ENCODE measurements around the gene MSLN.

Gene MSLN

DNA sequence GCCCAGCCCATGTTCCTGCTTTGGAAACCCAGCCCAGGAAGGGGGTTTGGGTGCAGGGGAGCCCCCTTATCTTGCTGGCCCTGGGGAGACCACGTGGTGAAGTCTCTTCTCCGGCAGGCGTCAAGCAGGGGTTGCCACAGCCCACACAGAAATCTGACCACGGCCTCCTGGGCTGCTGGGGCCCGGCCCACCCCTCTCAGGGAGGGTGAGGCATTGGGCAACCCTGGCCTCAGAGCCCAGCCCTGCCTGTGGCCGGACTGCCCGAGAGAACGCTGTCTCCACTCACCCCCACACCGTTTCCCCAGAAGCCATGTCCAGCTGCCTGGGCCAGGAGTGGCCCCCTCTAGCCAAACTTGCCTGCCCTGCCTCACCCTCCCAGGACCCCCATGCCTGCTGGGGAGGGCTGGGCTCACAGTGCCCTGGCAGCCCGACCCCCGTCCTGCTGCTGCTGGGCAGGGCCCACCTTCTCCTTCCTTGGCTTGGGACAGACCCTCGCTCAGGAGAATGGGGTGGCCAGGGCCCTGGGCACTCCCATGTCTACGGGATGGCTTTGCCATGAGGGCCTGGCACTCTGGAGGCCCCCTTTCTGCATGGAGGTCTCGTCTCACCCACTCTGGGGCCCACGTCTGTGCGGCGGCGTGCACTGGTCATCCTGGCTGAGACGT, 20.9 kb downstream of the MSLN start:
- Histone ChIP-seq H3K9me3 (ENCODE audit: control insufficient read depth, insufficient read depth, low read depth, low read length) (no peaks in the 10 kb centered on the region), H3K4me3 (ENCODE audit: low read depth, low read length) (no peak overlapping the region), H3K4me1 (ENCODE audit: control insufficient read depth, insufficient read depth, low read length) (no peaks in the 10 kb centered on the region), H3K9ac (ENCODE audit: low read length) (no peak overlapping the region), H3K36me3 (ENCODE audit: control insufficient read depth, insufficient read depth, low read length) (peaks cover 12% of the 10 kb centered on the region), H3K27ac (ENCODE audit: low read depth, low read length) (no peak overlapping the region), H3K27me3 (ENCODE audit: control insufficient read depth, insufficient read depth, low read length) (no peaks in the 10 kb centered on the region)

DNA sequence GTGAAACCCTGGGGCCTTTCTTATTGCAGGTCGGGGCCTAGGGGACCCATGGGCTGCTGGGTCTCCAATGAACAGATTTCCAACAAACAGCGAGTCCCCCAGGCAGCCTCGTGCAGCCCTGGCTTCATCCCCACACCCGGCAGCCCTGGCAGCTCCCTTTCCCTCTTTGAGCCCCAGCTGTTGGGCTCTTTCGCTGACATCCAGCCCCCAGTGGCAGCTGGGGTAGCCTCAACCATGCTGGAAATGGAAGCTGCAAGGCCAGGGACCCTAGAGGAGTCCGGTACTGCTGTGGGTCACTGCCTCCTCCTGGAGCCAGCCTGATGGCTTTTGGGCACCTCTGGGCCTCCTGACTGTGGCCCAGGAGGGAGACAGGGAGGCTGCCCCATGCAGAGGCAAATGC, 21.7 kb downstream of the MSLN start:
- Histone ChIP-seq H3K9me3 (ENCODE audit: control insufficient read depth, insufficient read depth, low read depth, low read length) (no peaks in the 10 kb centered on the region), H3K9ac (ENCODE audit: low read length) (no peak overlapping the region), H3K27me3 (ENCODE audit: control insufficient read depth, insufficient read depth, low read length) (no peaks in the 10 kb centered on the region), H3K27ac (ENCODE audit: low read depth, low read length) (no peak overlapping the region), H3K4me3 (ENCODE audit: low read depth, low read length) (no peak overlapping the region), H3K36me3 (ENCODE audit: control insufficient read depth, insufficient read depth, low read length) (peaks cover 15% of the 10 kb centered on the region), H3K4me1 (ENCODE audit: control insufficient read depth, insufficient read depth, low read length) (no peaks in the 10 kb centered on the region; the same call in 1 of the 2 replicates)

DNA sequence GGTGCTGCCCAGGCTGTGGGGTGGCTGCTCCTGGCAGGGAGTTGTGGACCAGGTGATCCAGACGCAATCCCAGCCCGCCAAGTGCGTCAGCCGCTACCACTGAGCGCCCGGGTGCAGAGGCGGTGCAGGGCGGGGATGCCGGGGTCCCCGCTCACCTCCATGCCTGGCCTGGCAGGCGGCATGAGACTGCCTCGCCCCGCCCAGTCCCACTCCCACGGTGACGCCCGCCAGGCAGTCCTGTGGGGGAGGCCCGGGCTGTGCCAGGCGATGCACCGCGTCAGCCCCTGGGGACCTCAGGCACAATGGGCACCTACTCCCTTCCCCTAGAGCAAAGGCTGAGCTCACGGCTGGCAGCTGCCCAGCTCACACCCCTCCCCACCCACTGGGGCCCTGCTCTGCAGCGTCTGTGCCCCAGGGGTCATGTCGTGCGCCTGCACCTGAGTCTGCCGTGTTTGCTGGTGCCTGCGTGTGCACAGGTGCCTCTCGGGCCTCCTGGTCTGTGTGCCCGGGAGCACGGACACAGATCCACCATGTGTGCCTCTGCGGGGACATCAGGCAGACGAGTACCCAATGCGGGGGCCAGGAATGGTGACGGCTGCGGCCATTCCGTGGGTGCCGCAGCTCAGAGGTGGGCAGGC, 22.4 kb downstream of the MSLN start:
- H3K36me3 ChIP-seq (ENCODE audit: control insufficient read depth, insufficient read depth, low read length) = peaks cover 15% of the 10 kb centered on the region
- no peak overlapping the region for H3K9ac ChIP-seq (ENCODE audit: low read length)
- H3K9me3 ChIP-seq (ENCODE audit: control insufficient read depth, insufficient read depth, low read depth, low read length) = no peaks in the 10 kb centered on the region
- H3K4me3 ChIP-seq (ENCODE audit: low read depth, low read length) = no peak overlapping the region
- H3K27me3 ChIP-seq (ENCODE audit: control insufficient read depth, insufficient read depth, low read length) = no peaks in the 10 kb centered on the region
- H3K4me1 ChIP-seq (ENCODE audit: control insufficient read depth, insufficient read depth, low read length) = no peaks in the 10 kb centered on the region; the same call in 1 of the 2 replicates
- no peak overlapping the region for H3K27ac ChIP-seq (ENCODE audit: low read depth, low read length)

DNA sequence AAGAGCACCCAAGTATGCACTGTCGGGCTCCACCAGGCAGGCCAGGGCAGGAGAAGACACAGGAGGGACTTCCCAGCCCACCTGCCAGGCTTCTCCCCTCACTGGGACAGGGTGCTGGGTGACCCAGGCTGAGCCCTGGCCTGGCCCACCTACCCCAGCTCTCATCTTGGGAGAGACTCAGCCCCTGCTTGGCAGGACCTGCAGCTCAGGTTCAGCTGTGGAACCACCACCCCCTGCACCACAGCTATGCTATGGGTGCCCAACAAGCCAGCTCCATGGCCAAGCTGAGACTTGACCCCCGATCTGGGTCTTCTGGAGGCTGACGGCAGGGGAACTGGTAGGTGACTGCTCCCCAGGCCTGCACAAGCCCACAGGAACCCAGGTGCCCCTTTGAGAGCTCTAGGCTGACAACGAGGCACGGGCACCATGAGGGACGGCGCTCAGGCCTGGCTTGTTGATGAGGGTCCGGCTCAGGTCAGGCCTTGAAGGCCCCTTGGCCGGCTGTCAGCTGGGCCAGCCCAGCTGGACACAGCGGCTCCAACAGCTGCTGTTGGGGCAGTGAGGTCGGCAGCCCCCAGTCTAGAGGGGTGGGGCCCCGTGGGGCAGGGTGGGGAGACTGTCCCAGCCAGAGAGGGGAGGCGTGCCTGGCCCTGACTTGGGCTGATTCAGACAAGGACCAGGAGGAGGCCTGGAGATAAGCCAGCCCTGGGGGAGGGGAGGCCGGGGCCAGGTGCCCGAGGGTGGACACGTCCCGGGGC, 23.0 kb downstream of the MSLN start:
- Histone ChIP-seq H3K4me3 (ENCODE audit: low read depth, low read length) (no peak overlapping the region), H3K36me3 (ENCODE audit: control insufficient read depth, insufficient read depth, low read length) (peaks cover 15% of the 10 kb centered on the region), H3K4me1 (ENCODE audit: control insufficient read depth, insufficient read depth, low read length) (no peaks in the 10 kb centered on the region; the same call in 1 of the 2 replicates), H3K9me3 (ENCODE audit: control insufficient read depth, insufficient read depth, low read depth, low read length) (no peaks in the 10 kb centered on the region), H3K9ac (ENCODE audit: low read length) (no peak overlapping the region), H3K27ac (ENCODE audit: low read depth, low read length) (no peak overlapping the region), H3K27me3 (ENCODE audit: control insufficient read depth, insufficient read depth, low read length) (no peaks in the 10 kb centered on the region)

DNA sequence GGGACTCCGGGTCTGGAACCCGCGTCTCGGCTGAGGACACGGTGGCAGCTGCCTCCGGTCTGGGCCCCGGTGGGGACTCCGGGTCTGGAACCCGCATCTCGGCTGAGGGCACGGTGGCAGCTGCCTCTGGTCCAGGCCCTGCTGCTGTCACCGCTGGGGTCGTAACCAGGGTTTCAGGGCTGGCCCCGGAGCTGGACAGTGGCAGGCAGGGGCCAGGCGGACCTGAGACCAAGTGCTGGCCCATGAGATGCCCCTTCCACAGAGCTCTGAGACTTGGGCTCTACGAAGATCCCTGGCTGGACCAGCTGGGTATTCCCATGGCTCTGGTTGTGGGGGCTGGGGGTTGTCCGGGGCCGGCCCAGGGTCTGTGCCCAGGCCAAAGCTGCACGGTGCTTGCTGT, 23.9 kb downstream of the MSLN start:
- no peak overlapping the region for H3K27ac ChIP-seq (ENCODE audit: low read depth, low read length)
- H3K4me1 ChIP-seq (ENCODE audit: control insufficient read depth, insufficient read depth, low read length) = peaks cover 4% of the 10 kb centered on the region; the same call in 1 of the 2 replicates
- H3K9ac ChIP-seq (ENCODE audit: low read length) = no peak overlapping the region
- peaks cover 15% of the 10 kb centered on the region for H3K36me3 ChIP-seq (ENCODE audit: control insufficient read depth, insufficient read depth, low read length)
- H3K9me3 ChIP-seq (ENCODE audit: control insufficient read depth, insufficient read depth, low read depth, low read length) = no peaks in the 10 kb centered on the region
- H3K27me3 ChIP-seq (ENCODE audit: control insufficient read depth, insufficient read depth, low read length) = no peaks in the 10 kb centered on the region
- H3K4me3 ChIP-seq (ENCODE audit: low read depth, low read length) = no peak overlapping the region

DNA sequence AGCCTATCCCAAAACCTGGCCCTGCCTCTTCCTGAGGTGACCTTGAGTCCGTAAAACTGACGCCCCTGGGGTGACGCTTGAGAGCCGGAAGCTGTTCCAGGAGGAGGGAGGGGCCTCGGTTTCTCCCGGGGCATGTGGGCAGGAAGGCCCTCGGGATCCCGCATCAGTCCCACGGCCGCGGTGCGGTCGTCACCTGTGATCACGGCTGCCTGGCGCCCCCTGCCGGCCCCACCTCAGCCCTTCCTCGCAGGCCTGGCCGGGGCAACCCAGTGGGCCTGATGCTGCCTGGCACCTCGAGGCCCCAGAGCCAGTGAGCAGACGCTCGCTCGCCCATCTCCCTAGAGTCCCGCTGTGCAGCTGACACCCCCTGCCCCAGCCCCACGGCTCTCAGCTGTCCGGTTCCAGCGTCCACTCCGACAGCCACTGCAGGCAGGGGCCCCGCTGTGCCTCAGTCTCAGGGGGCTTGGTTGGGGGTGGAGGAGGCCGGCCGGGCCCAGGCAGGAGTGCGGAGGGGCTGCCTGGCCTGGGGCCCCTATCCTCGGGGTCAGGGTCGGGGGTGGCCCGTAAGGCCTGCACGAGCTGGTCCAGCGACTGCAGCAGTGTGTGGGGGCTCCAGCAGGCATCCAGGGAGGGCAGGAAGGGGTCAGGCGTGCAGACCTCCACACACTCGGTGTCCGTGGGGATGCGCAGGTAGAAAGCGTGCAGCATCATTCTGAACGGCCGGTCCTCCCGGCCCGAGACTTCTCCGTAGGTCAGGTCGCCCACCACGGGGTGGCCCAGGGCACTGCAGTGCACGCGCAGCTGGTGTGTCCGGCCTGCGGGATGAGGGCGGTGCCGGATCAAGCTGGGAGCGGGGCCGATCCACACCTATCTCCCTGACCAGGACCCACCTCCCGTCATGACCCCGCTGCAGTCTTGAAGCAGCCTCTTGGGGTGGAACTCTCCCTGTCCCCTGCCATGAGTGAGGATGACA, 25.3 kb downstream of the MSLN start:
- Histone ChIP-seq H3K36me3 (ENCODE audit: control insufficient read depth, insufficient read depth, low read length) (peaks cover 29% of the 10 kb centered on the region), H3K4me1 (ENCODE audit: control insufficient read depth, insufficient read depth, low read length) (peaks cover 5% of the 10 kb centered on the region; the same call in 1 of the 2 replicates), H3K27me3 (ENCODE audit: control insufficient read depth, insufficient read depth, low read length) (no peaks in the 10 kb centered on the region), H3K27ac (ENCODE audit: low read depth, low read length) (no peak overlapping the region), H3K9ac (ENCODE audit: low read length) (no peak overlapping the region), H3K4me3 (ENCODE audit: low read depth, low read length) (no peak overlapping the region), H3K9me3 (ENCODE audit: control insufficient read depth, insufficient read depth, low read depth, low read length) (no peaks in the 10 kb centered on the region)

DNA sequence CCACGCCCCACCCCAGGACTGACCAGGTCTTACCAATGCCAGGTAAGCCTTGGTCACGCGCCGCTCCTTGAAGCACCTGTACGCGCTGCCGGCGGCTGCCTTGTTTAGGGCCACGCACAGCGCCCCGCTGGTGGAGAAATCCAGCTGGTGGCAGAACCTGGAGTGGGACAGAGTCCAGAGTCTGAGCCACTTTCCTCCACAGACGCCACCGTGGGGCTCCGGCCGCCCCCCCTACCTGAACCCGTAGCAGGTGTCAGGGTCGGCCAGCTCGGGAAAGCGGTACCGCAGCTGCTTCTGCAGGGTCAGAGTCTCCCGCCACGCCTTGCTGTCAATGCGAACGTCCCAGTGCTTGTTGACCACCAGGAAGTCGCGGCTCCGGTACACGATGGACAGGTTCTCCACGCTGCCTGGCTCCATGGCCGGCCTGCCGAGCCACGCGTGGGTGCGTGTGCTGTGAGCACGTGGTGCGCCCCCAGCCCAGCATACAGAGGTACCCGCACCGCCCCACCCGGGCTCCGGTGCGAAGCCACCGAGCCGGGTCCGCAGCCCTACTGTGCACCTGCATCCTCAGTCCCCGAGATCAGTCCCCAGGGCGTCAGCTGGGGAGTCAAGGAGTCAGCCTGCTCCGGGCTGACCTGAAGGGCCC, 26.9 kb downstream of the MSLN start:
- H3K4me3 ChIP-seq (ENCODE audit: low read depth, low read length) = peak overlapping the region; percentile 83
- H3K27ac ChIP-seq (ENCODE audit: low read depth, low read length) = no peak overlapping the region
- H3K36me3 ChIP-seq (ENCODE audit: control insufficient read depth, insufficient read depth, low read length) = peaks cover 45% of the 10 kb centered on the region
- peaks cover 5% of the 10 kb centered on the region; the same call in 1 of the 2 replicates for H3K4me1 ChIP-seq (ENCODE audit: control insufficient read depth, insufficient read depth, low read length)
- peak overlapping the region; percentile 82 for H3K9ac ChIP-seq (ENCODE audit: low read length)
- no peaks in the 10 kb centered on the region for H3K27me3 ChIP-seq (ENCODE audit: control insufficient read depth, insufficient read depth, low read length)
- no peaks in the 10 kb centered on the region for H3K9me3 ChIP-seq (ENCODE audit: control insufficient read depth, insufficient read depth, low read depth, low read length)

DNA sequence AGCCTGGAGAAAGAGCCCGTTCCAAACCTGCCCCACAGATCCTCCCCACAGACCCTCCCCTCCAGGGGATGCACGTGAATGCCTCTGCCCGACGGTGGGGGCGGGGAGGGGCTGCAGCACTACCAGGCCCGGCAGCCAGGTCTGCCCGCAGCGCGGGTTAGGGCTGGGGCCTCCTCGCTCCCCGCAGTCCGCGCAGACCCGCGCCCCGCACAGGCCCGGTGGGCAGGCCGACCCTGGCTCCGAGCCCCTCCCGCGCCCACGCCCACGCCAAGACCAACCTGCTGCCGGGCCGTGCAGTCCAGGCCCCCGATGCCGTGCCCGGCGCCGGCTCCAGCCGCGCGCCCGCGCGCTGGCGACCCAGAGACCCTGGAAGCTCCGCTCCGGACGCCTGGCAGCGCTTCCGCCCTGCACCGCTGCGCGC, 27.5 kb downstream of the MSLN start, which contains the start of gene RPUSD1:
Gene RPUSD1 (minus strand): TSS at position 404 of the 421 bp plus-strand sequence. CDS start 644 bp downstream, outside the sequence.
- no peaks in the 10 kb centered on the region for H3K27me3 ChIP-seq (ENCODE audit: control insufficient read depth, insufficient read depth, low read length)
- H3K36me3 ChIP-seq (ENCODE audit: control insufficient read depth, insufficient read depth, low read length) = peaks cover 49% of the 10 kb centered on the region
- peak within 1 kb of the TSS; percentile 93 for H3K4me3 ChIP-seq (ENCODE audit: low read depth, low read length)
- peaks cover 5% of the 10 kb centered on the region; the same call in 1 of the 2 replicates for H3K4me1 ChIP-seq (ENCODE audit: control insufficient read depth, insufficient read depth, low read length)
- H3K9me3 ChIP-seq (ENCODE audit: control insufficient read depth, insufficient read depth, low read depth, low read length) = no peaks in the 10 kb centered on the region
- peak within 1 kb of the TSS; percentile 86 for H3K9ac ChIP-seq (ENCODE audit: low read length)
- H3K27ac ChIP-seq (ENCODE audit: low read depth, low read length) = peak within 1 kb of the TSS; percentile 88

DNA sequence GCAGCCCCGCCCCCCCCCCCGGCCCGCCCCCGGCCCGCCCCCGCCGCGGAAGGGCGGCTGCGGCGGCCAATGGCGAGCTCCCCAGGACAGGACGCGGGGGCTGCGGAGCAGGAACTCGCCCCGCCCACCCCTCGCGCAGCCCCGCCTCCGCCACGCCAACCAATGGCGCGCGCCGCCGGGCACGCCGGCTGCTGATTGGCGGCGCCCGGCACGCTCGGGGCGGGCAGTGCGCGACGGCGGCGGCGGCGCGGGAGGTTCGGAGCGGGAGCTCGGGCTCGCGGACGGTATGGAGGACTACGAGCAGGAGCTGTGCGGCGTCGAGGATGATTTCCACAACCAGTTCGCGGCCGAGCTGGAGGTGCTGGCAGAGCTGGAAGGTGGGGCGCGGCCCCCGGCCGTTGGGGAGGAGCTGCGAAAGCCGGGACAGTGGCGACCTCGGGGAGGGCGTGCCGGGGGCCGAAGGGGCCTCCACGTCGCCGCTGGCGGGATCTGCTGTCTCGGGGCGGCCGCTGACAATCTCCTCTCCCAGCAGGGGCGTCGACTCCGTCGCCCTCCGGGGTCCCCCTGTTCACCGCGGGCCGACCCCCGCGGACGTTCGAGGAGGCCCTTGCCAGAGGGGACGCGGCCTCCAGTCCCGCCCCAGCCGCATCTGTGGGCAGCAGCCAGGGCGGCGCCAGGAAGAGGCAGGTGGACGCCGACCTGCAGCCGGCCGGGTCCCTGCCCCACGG, 28.0 kb downstream of the MSLN start, which contains the start of gene CHTF18:
Gene CHTF18 (plus strand): TSS at position 222 of the 728 bp plus-strand sequence. CDS start 65 bp downstream, at position 287.
- Histone ChIP-seq H3K9ac (ENCODE audit: low read length) (peak within 1 kb of the TSS; percentile 86), H3K36me3 (ENCODE audit: control insufficient read depth, insufficient read depth, low read length) (peaks cover 55% of the 10 kb centered on the region), H3K4me3 (ENCODE audit: low read depth, low read length) (peak within 1 kb of the TSS; percentile 93), H3K4me1 (ENCODE audit: control insufficient read depth, insufficient read depth, low read length) (peaks cover 5% of the 10 kb centered on the region; the same call in 1 of the 2 replicates), H3K27ac (ENCODE audit: low read depth, low read length) (peak within 1 kb of the TSS; percentile 88), H3K27me3 (ENCODE audit: control insufficient read depth, insufficient read depth, low read length) (no peaks in the 10 kb centered on the region), H3K9me3 (ENCODE audit: control insufficient read depth, insufficient read depth, low read depth, low read length) (no peaks in the 10 kb centered on the region)
